ENCODE results near the gene PRDM5.
A peak's percentile ranks its signal among the peaks of the same experiment; 100 is the strongest.
"Not testable (repeated sequence)": the region's sequence is repeated elsewhere in the genome, so short reads cannot be mapped to it uniquely, and the experiment has no call there.

Gene PRDM5

DNA sequence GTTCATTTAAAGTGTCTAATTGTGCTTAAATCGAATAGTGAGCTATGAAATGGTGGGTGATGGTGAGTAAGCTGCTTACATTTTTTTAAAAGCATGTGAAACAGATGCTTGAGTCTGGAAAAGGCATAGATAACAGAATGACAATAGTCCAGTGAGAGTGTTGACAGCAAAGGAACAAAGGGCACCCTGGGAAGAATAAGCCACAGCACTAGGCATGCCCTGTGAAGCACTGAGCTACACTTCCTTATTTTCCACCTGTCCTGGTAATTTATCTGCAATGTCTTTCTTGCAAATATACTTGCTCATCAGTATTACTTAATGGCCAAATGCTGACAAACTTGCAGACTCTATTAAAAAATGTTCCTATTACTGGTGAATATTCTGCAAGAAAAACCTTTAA, 168.7 kb downstream of the PRDM5 start:
- H3K4me3 ChIP-seq (ENCODE audit: insufficient read depth in 1 of 2, low read depth in 1 of 2, low read length in 2 of 2): no peak overlapping the region
- H3K9me3 ChIP-seq (ENCODE audit: control insufficient read depth, low read length): peaks cover 10% of the 10 kb centered on the region
- no peak for DNase-seq
- no peak overlapping the region for H3K23ac ChIP-seq (ENCODE audit: low read length in 2 of 2)
- H3K4me2 ChIP-seq (ENCODE audit: low read length, poor library complexity, severe bottlenecking): no peak overlapping the region
- peaks cover 2% of the 10 kb centered on the region for H3K4me1 ChIP-seq (ENCODE audit: control insufficient read depth, insufficient read depth, low read depth, low read length)
- H2BK15ac ChIP-seq (ENCODE audit: low read depth, poor library complexity, severe bottlenecking): no peak overlapping the region
- H2BK120ac ChIP-seq (ENCODE audit: low read depth, low read length): no peak overlapping the region
- H3K36me3 ChIP-seq (ENCODE audit: control insufficient read depth in 1 of 2, insufficient read depth in 2 of 2, low read depth in 1 of 2, low read length in 2 of 2): peaks cover 10 to 15% of the 10 kb centered on the region in 2 experiments
- peaks cover 3% of the 10 kb centered on the region for H3K79me1 ChIP-seq (replicated peaks; ENCODE audit: low read length, poor library complexity, severe bottlenecking)
- no peak overlapping the region for H4K91ac ChIP-seq (ENCODE audit: low read length)
- H3K14ac ChIP-seq (ENCODE audit: low read length in 2 of 2): no peak overlapping the region
- no peak overlapping the region for H2AFZ ChIP-seq (ENCODE audit: low read depth, low read length)
- H2AK5ac ChIP-seq (ENCODE audit: low read length, severe bottlenecking): no peak overlapping the region
- H3K27me3 ChIP-seq (ENCODE audit: control insufficient read depth in 1 of 2, insufficient read depth in 1 of 2, low read length in 2 of 2): no peaks in the 10 kb centered on the region
- no peak overlapping the region for H3K18ac ChIP-seq (ENCODE audit: low read depth in 1 of 2, low read length in 2 of 2)
- no peak overlapping the region for H2BK5ac ChIP-seq (ENCODE audit: low read depth, low read length, poor library complexity, severe bottlenecking)
- WGBS: 88% methylated on average over 1 of the region's 1 CpG
- H3K27ac ChIP-seq (ENCODE audit: low read length, poor library complexity, severe bottlenecking): no peak overlapping the region
- no peak overlapping the region for H3K9ac ChIP-seq (ENCODE audit: low read length)
- no peak overlapping the region for H4K8ac ChIP-seq (ENCODE audit: low read length)
- H2BK12ac ChIP-seq (ENCODE audit: low read length in 2 of 2): no peak overlapping the region
- no peak overlapping the region for H3K4ac ChIP-seq (ENCODE audit: low read depth in 1 of 2, low read length in 2 of 2)

DNA sequence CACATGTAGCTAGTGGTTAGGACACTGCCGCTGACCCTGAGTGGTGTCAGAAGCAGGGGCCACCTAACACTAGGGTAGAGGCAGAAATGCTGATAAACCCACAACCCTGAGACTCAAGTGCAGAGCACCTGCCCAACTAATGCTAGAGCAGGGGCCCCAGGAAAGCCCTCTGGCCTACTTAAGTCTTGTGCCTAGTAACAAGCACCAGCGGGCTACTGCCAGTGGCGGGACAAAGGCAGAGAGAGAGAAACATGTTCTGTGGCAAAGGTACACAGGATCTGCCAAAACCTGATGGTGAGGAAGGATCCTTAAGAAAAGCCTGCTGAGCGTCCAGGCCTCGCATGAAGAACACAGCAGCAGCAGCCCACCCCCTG, 172.4 kb downstream of the PRDM5 start:
- H2BK15ac ChIP-seq (ENCODE audit: low read depth, poor library complexity, severe bottlenecking): no peak overlapping the region
- no peak overlapping the region for H4K91ac ChIP-seq (ENCODE audit: low read length)
- H3K18ac ChIP-seq (ENCODE audit: low read depth in 1 of 2, low read length in 2 of 2): no peak overlapping the region
- H3K23ac ChIP-seq (ENCODE audit: low read length in 2 of 2): no peak overlapping the region
- H2AFZ ChIP-seq (ENCODE audit: low read depth, low read length): no peak overlapping the region
- peaks cover 10 to 15% of the 10 kb centered on the region in 2 experiments for H3K36me3 ChIP-seq (ENCODE audit: control insufficient read depth in 1 of 2, insufficient read depth in 2 of 2, low read depth in 1 of 2, low read length in 2 of 2)
- H2BK12ac ChIP-seq (ENCODE audit: low read length in 2 of 2): no peak overlapping the region
- H3K4me2 ChIP-seq (ENCODE audit: low read length, poor library complexity, severe bottlenecking): no peak overlapping the region
- peaks cover 2% of the 10 kb centered on the region for H3K4me1 ChIP-seq (ENCODE audit: control insufficient read depth, insufficient read depth, low read depth, low read length)
- no peak overlapping the region for H2BK5ac ChIP-seq (ENCODE audit: low read depth, low read length, poor library complexity, severe bottlenecking)
- H3K14ac ChIP-seq (ENCODE audit: low read length in 2 of 2): no peak overlapping the region
- WGBS: 97% methylated on average over 5 of the region's 5 CpGs
- H3K27ac ChIP-seq (ENCODE audit: low read length, poor library complexity, severe bottlenecking): no peak overlapping the region
- H2AK5ac ChIP-seq (ENCODE audit: low read length, severe bottlenecking): no peak overlapping the region
- H4K8ac ChIP-seq (ENCODE audit: low read length): no peak overlapping the region
- H2BK120ac ChIP-seq (ENCODE audit: low read depth, low read length): no peak overlapping the region
- no peak overlapping the region for H3K4me3 ChIP-seq (ENCODE audit: insufficient read depth in 1 of 2, low read depth in 1 of 2, low read length in 2 of 2)
- DNase-seq: no peak
- peaks cover 3% of the 10 kb centered on the region for H3K79me1 ChIP-seq (replicated peaks; ENCODE audit: low read length, poor library complexity, severe bottlenecking)
- H3K9me3 ChIP-seq (ENCODE audit: control insufficient read depth, low read length): peaks cover 14% of the 10 kb centered on the region
- H3K4ac ChIP-seq (ENCODE audit: low read depth in 1 of 2, low read length in 2 of 2): no peak overlapping the region
- H3K27me3 ChIP-seq (ENCODE audit: control insufficient read depth in 1 of 2, insufficient read depth in 1 of 2, low read length in 2 of 2): no peaks in the 10 kb centered on the region
- H3K9ac ChIP-seq (ENCODE audit: low read length): no peak overlapping the region

DNA sequence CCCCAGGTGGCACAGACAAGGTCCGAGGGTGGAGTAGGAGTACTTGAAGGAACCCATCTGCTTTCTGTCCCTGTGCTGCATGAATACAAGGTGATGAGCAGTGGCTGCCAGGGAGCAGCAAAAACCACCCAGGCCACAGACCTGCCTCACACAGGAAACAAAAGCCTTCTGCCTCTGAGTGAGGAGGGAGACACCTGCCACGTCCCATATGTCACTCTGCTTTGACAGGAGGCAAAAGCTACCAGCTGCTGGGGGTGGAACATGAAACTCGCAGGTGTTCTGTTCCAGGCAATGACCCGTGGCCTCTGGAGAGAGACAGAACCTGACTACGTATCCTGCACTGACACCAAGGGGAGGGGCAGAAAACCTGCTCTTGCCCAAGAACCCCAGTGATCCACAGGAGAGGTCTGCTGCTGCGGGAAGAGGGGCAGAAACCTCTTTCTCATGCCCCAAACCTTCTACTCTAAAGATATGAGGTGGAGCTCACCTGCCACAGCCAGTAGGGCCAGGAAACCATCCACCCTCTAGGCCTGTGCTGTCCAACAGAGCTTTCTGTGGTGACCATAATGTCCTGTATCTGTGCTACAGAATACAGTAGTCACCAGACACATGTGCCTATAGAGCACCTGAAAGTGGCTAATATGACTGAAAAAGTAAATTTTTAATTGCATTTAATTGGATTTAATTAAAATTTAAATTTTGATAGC, 172.9 kb downstream of the PRDM5 start:
- H4K91ac ChIP-seq (ENCODE audit: low read length): no peak overlapping the region
- 91% methylated on average over 6 of the region's 6 CpGs for WGBS
- no peak overlapping the region for H3K4me2 ChIP-seq (ENCODE audit: low read length, poor library complexity, severe bottlenecking)
- H3K14ac ChIP-seq (ENCODE audit: low read length in 2 of 2): no peak overlapping the region
- DNase-seq: no peak
- peaks cover 1% of the 10 kb centered on the region for H3K4me1 ChIP-seq (ENCODE audit: control insufficient read depth, insufficient read depth, low read depth, low read length)
- H3K4ac ChIP-seq (ENCODE audit: low read depth in 1 of 2, low read length in 2 of 2): no peak overlapping the region
- H3K79me1 ChIP-seq (replicated peaks; ENCODE audit: low read length, poor library complexity, severe bottlenecking): peaks cover 3% of the 10 kb centered on the region
- peaks cover 10 to 15% of the 10 kb centered on the region in 2 experiments for H3K36me3 ChIP-seq (ENCODE audit: control insufficient read depth in 1 of 2, insufficient read depth in 2 of 2, low read depth in 1 of 2, low read length in 2 of 2)
- H2AK5ac ChIP-seq (ENCODE audit: low read length, severe bottlenecking): no peak overlapping the region
- H2BK15ac ChIP-seq (ENCODE audit: low read depth, poor library complexity, severe bottlenecking): no peak overlapping the region
- no peak overlapping the region for H3K18ac ChIP-seq (ENCODE audit: low read depth in 1 of 2, low read length in 2 of 2)
- H3K9ac ChIP-seq (ENCODE audit: low read length): no peak overlapping the region
- H2AFZ ChIP-seq (ENCODE audit: low read depth, low read length): no peak overlapping the region
- H3K4me3 ChIP-seq (ENCODE audit: insufficient read depth in 1 of 2, low read depth in 1 of 2, low read length in 2 of 2): no peak overlapping the region
- H3K23ac ChIP-seq (ENCODE audit: low read length in 2 of 2): peak overlapping the region in 1 of 2 experiments; percentile 50
- peaks cover 14% of the 10 kb centered on the region for H3K9me3 ChIP-seq (ENCODE audit: control insufficient read depth, low read length)
- no peaks in the 10 kb centered on the region for H3K27me3 ChIP-seq (ENCODE audit: control insufficient read depth in 1 of 2, insufficient read depth in 1 of 2, low read length in 2 of 2)
- H2BK120ac ChIP-seq (ENCODE audit: low read depth, low read length): no peak overlapping the region
- H2BK12ac ChIP-seq (ENCODE audit: low read length in 2 of 2): no peak overlapping the region
- no peak overlapping the region for H2BK5ac ChIP-seq (ENCODE audit: low read depth, low read length, poor library complexity, severe bottlenecking)
- no peak overlapping the region for H3K27ac ChIP-seq (ENCODE audit: low read length, poor library complexity, severe bottlenecking)
- H4K8ac ChIP-seq (ENCODE audit: low read length): no peak overlapping the region

DNA sequence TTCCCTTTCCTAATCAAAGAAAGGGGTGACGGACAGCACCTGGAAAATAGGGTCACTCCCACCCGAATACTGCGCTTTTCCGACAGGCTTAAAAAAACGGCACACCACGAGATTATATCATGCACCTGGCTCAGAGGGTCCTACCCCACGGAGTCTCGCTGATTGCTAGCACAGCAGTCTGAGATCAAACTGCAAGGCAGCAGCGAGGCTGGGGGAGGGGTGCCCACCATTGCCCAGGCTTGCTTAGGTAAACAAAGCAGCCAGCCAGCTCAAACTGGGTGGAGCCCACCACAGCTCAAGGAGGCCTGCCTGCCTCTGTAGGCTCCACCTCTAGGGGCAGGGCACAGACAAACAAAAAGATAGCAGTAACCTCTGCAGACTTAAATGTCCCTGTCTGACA, 180.9 kb downstream of the PRDM5 start:
- DNase-seq; H2BK120ac ChIP-seq (ENCODE audit: low read depth, low read length); H3K4me3 ChIP-seq (ENCODE audit: insufficient read depth in 1 of 2, low read depth in 1 of 2, low read length in 2 of 2); H3K4me2 ChIP-seq (ENCODE audit: low read length, poor library complexity, severe bottlenecking); H3K27me3 ChIP-seq (ENCODE audit: control insufficient read depth in 1 of 2, insufficient read depth in 1 of 2, low read length in 2 of 2); H4K91ac ChIP-seq (ENCODE audit: low read length); H3K23ac ChIP-seq (ENCODE audit: low read length in 2 of 2); H2BK12ac ChIP-seq (ENCODE audit: low read length in 2 of 2); H3K27ac ChIP-seq (ENCODE audit: low read length, poor library complexity, severe bottlenecking); H2AFZ ChIP-seq (ENCODE audit: low read depth, low read length); H2BK5ac ChIP-seq (ENCODE audit: low read depth, low read length, poor library complexity, severe bottlenecking); H3K14ac ChIP-seq (ENCODE audit: low read length in 2 of 2); H3K9ac ChIP-seq (ENCODE audit: low read length); H3K9me3 ChIP-seq (ENCODE audit: control insufficient read depth, low read length); H4K8ac ChIP-seq (ENCODE audit: low read length); H2AK5ac ChIP-seq (ENCODE audit: low read length, severe bottlenecking); H3K79me1 ChIP-seq (replicated peaks; ENCODE audit: low read length, poor library complexity, severe bottlenecking); H3K4ac ChIP-seq (ENCODE audit: low read depth in 1 of 2, low read length in 2 of 2); H3K18ac ChIP-seq (ENCODE audit: low read depth in 1 of 2, low read length in 2 of 2); H3K4me1 ChIP-seq (ENCODE audit: control insufficient read depth, insufficient read depth, low read depth, low read length); H2BK15ac ChIP-seq (ENCODE audit: low read depth, poor library complexity, severe bottlenecking); H3K36me3 ChIP-seq (ENCODE audit: control insufficient read depth in 1 of 2, insufficient read depth in 2 of 2, low read depth in 1 of 2, low read length in 2 of 2): not testable (repeated sequence)
- WGBS: 67% methylated on average over 9 of the region's 9 CpGs
